ENCODE data around the gene TXNDC2.
A peak's percentile ranks its signal among the peaks of the same experiment; 100 is the strongest.

TXNDC2 gene

GRCh38 chr18:9913526-9914333, 28.0 kb downstream of the TXNDC2 start, which contains the start of gene VAPA:
Gene VAPA (plus strand): TSS chr18:9914016. CDS start chr18:9914257, 241 bp downstream.
- DNase-seq (ENCODE audit: low spot score), result peak; percentile 97

DNA sequence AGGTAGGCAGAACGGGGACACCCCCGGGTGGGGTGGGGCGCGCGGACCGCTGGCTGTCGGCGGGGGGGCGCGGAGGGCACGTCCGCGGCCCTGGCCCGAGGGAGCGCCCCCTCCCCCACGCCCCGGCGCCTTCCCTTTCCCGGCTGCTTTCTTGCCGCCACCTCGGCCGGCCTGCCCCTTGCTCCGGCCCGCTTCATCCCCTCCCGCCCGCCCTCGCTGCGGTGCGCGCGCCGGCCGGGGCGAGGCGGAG, 28.5 kb downstream of the TXNDC2 start:
- no peak for DNase-seq (ENCODE audit: low spot score)

GRCh38 chr18:9914584-9915290, 29.0 kb downstream of the TXNDC2 start:
- DNase-seq (ENCODE audit: low spot score), result peak; percentile 91

DNA sequence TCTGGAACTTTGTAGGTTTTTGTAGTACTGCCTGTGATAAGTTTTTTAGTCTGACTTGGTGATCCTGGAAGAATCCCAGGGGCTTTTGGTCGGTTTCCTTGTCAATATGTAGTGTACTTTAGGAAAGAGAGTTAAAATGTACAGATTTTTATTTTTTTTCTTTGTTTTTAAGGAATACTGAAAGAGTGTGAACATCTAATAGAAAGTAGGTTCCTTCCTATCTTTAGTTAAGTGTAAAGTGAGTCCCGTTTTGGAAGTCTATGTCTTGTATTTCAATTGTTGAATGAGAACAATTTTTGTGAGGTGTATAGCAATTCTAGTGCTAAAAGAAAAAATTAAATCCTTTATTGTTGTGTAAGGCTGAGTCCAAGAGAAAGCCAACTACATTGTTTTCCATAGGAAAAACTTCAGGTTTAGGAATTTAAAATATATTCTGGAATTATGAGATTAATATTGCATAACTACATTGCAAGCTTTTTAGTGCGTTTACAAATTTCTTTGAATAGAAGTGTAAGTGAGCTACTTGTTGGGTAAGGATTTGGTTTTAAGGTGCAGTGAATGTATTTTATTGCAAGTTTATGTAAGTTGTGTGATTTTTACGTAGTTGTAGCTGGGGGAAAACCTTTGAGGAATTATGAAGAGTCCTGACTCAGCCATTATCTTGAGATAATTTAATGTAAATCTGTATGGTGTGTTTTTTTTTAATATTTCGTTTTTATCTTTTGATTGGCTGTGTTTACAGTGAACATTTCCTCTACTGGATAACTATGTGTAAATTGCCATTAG, 29.7 kb downstream of the TXNDC2 start:
- DNase-seq (ENCODE audit: low spot score), result no peak

GRCh38 chr18:9916077-9916639, 30.4 kb downstream of the TXNDC2 start:
- peak; percentile 31 for DNase-seq (ENCODE audit: low spot score)

DNA sequence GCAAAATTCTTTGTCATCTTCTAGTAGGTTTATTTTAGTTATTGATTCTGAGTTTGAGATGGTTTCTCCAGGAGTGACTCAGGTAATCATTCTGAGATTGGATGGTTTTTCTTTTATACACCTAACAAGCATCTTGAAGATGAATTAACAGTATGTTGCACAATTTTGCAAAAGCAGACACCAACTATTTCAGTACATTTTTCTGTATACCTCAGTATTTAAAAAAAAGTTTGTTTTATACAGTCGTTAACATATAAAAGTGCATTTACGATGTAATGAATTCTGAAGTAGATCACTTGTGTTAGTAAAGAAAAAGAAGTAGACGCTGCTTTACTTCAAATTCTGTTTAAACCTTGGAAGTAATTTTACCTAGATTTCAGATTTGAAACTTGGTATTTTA, 31.0 kb downstream of the TXNDC2 start:
- DNase-seq (ENCODE audit: low spot score), result no peak

GRCh38 chr18:9918016-9918680, 32.4 kb downstream of the TXNDC2 start:
- peak; percentile 68 for DNase-seq (ENCODE audit: low spot score)

DNA sequence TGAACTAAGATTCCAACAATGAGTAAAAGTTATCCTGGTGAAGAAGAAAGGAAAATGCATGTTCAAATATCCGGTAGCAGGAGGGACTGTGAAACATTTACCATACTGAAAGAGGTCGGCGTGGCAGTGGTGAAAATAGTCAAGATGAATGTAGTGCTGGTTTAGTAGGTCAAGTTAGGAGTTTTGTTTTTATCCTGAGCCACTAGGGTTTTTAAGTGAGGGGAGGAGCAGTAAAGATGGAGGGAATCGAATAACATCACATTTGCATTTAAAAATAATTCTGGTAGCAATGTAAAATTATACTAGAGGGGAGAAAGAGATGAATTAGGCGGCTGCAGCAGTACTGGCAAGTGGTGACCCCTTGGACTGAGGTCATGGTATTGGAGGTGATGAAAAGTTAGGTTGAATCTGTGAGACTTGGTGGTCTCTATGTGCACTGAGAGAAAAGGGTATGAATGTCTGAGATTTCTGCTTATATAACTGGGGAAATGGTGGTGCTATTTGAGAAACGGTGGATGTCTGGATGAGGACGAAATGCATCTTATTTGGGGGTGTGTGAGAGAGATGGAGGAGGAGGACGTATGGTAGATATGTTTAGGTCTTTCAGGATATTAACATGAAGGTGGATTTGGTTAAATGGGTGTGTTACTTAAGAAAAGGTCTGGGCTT, 33.9 kb downstream of the TXNDC2 start:
- DNase-seq (ENCODE audit: low spot score), result no peak

GRCh38 chr18:9922592-9923311, 37.0 kb downstream of the TXNDC2 start:
- no peak for DNase-seq (ENCODE audit: low spot score)

- no peak for DNase-seq (ENCODE audit: low spot score)
Measured at GRCh38 chr18:9924371-9924943, 38.7 kb downstream of the TXNDC2 start.

GRCh38 chr18:9925369-9925768, 39.6 kb downstream of the TXNDC2 start:
- DNase-seq (ENCODE audit: low spot score), result no peak

DNA sequence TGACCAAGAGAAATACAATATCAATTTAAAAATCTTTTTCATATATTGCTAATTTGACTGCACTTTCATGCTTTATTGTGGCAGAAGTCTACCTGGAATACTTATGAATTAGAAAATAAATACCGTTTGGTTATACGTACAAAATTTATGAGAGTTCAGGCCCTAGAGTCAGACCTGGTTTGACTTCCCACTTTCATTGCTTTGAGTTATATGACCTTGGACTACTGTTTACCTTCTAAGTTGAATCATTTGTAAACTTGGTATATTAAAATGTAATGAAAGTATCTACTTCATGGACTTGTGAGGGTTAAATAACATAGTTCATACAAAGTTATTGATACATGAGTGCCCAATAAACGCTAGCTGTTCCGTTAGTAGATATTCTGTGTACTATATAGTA, 40.0 kb downstream of the TXNDC2 start:
- DNase-seq (ENCODE audit: low spot score), result no peak

- DNase-seq (ENCODE audit: low spot score), result no peak
Measured at GRCh38 chr18:9926223-9926894, 40.6 kb downstream of the TXNDC2 start.

DNA sequence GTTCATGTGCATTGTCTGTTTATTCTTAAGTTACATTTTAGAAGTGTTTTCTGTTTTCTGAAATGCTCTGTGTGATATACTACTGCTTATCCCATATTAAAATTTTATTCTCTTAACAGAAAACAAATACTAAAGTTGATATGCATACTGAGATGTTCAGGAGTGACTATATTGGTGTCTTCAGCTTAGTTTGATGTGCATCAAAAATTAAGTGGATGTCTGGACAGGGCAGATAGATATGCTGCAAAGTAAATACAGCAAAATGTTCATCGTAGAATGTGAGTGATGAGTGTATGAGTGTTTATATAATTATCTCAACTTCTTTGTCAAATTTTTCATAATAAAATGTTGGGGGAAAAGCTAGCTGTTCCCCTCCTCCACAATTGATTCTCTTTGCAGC, 41.2 kb downstream of the TXNDC2 start:
- no peak for DNase-seq (ENCODE audit: low spot score)

DNA sequence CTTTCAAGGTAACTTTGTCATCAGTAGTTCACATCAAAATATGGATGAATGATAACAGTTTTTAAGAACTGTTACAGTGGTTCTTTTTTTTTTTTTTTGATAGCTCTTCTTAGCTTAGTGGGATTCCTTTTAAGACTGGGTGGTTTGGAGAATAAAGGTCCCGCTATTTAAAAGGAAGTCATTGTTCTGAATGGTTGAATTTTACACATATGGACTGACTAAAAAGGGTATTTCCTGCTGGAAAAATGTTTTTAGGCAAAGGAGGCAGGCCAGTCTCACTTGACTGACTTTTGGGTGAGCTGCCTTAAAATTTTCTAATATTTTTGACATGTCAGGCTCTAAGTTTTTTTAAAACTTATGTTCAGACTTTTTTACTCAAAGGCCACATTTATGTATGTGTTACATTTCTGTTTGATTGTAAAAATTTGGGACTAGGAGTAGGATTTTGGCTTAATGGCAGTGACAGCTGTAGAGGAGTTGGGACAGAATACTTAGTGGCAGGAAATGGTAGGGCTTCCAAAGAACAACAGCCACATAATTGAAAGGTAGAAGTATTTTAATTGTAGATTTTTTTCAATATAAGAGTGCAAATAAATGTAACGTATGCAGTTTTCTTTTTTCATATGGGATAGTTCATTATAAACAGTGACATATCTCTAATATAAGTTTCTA, 41.8 kb downstream of the TXNDC2 start:
- DNase-seq (ENCODE audit: low spot score), result no peak

DNA sequence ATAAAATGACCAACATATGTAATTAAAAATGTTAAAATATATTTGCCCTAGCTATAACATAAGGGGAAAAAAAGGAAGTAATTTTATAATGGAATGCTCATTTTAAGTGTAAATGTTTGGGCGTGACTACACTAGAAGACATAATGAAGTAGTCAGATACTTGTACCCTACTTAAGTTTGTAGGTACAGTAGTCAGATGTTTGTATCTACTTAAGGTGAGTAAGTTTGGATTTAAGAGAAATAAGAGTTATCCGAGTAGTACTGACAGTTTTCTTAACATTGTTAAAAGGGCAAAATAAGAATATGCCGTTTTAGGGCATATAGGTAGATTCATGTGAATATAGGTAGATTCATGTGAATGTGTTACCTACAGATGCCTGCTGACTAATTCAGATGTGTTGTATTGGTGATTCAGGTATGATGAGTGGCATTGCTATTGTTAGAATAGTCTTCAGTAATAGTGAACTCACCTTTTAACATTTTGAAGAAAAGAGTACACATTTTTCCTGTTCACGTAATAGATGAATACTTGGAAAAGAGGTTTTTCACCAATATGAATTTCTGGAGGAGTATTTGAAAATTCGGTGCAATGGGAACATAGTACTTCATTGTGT, 43.0 kb downstream of the TXNDC2 start:
- peak; percentile 45 for DNase-seq (ENCODE audit: low spot score)

- no peak for DNase-seq (ENCODE audit: low spot score)
Measured at GRCh38 chr18:9930299-9930884, 44.6 kb downstream of the TXNDC2 start.

GRCh38 chr18:9931146-9931545, 45.4 kb downstream of the TXNDC2 start:
- DNase-seq (ENCODE audit: low spot score), result no peak

All from kidney tubule cell (primary cell).